ENCODE measurements around the gene POLN. TPM values are rescaled to one million over a fixed set of nuclear protein-coding genes. Genes with fewer than 3 reads are reported as not detected.

The POLN gene
- total and polyA plus RNA-seq, 11 donors, result 0.38 to 4.5 (median 1.9) TPM

DNA sequence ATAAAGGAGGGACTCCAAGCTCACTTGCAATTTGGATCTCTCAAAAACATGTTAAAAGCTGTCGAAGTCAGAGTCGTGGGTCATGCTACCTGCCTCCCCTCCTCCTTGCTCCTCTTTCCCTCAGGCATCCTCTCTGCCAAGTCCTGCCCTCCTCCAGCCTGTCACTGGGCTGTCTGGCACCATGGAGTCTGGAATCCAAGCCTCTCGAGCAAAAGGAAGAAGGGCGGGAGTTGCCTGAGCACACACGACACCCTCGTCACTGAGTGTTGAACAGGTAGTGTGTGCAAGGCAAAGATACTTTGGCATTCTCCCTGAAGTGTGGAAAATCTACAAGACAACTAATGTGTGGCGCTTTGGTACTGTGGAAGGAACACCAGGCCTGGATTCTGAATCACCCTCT lies 62.2 kb downstream of the POLN start:
- DNase-seq (no peak), ATAC-seq (no peak)
- Histone ChIP-seq H3K27me3 (no peaks in the 10 kb centered on the region), H3K4me1 (no peaks in the 10 kb centered on the region), H3K9me3 (peaks cover 0 to 17% (median 0%) of the 10 kb centered on the region in 12 donors), H3K4me3 (no peak overlapping the region), H3K27ac (no peak overlapping the region), H3K36me3 (no peaks in the 10 kb centered on the region)
- WGBS, 4 donors, result 79 to 83% (median 82%) methylated on average over 7 of the region's 7 CpGs
- intact Hi-C loops (cut with DNase I), result no loop called here
- no peak for TF ChIP-seq POLR2A (IDR thresholded peaks at IDR 0.05)
- TF ChIP-seq, protein P1, sequence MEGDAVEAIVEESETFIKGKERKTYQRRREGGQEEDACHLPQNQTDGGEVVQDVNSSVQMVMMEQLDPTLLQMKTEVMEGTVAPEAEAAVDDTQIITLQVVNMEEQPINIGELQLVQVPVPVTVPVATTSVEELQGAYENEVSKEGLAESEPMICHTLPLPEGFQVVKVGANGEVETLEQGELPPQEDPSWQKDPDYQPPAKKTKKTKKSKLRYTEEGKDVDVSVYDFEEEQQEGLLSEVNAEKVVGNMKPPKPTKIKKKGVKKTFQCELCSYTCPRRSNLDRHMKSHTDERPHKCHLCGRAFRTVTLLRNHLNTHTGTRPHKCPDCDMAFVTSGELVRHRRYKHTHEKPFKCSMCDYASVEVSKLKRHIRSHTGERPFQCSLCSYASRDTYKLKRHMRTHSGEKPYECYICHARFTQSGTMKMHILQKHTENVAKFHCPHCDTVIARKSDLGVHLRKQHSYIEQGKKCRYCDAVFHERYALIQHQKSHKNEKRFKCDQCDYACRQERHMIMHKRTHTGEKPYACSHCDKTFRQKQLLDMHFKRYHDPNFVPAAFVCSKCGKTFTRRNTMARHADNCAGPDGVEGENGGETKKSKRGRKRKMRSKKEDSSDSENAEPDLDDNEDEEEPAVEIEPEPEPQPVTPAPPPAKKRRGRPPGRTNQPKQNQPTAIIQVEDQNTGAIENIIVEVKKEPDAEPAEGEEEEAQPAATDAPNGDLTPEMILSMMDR (IDR thresholded peaks at IDR 0.05), result no peak

DNA sequence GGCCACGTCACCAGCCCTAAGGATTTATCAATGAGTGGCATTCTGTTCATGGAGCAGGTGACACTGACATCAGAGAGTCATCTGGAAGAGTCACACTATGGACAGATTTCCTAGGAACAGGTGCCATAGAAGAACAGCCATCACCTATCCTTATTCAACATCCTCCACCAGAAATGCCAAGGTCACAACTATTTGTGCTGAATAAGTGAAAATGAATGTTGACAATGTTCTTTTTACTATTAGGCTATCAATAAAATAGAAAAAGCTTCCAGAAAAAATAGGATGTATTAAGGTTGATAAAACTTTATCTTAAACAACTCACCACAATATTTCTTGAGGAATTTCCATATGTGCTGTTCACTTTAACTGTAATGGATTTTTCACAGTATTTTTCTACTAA lies 62.9 kb downstream of the POLN start:
- WGBS, 4 donors, result 93 to 100% (median 97%) methylated on average over 1 of the region's 1 CpG
- intact Hi-C loops (cut with DNase I), result no loop called here
- Histone ChIP-seq H3K4me3 (no peak overlapping the region), H3K4me1 (no peaks in the 10 kb centered on the region), H3K9me3 (peaks cover 0 to 17% (median 0%) of the 10 kb centered on the region in 12 donors), H3K36me3 (no peaks in the 10 kb centered on the region), H3K27ac (no peak overlapping the region), H3K27me3 (no peaks in the 10 kb centered on the region)
- TF ChIP-seq POLR2A (IDR thresholded peaks at IDR 0.05), result no peak
- TF ChIP-seq, protein P1 (IDR thresholded peaks at IDR 0.05), result no peak
- ATAC-seq (no peak), DNase-seq (no peak)

DNA sequence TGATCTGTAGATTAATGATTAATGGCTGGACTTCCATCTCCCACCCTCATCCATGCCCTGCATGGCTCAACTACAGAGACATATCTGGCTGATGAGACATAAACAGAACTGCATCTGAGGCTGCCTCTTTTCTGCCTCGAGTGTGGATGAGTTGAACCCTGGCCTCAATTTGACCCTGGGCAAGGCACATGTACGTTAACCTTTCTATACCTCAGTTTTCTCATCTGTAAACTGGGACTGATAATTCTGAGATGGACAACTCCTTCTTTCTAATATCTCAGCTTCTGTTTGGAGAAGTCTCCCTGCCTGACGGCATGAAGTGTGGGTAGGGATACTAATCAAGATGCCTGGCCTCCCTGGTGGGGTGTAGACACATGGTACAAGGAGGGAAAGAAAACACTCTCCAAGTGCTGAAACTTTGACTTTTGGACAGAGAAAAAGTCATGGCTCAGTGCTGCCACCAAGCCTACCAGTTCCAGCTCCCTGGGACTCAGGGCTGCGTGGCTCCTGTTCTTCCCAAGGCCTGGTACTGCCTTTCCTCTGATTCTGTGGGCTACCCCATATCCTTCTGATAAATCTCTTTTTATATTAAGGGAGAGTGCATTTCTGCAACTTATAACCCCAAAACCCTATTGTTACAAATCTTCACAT lies 64.4 kb downstream of the POLN start:
- Histone ChIP-seq H3K27me3 (no peaks in the 10 kb centered on the region), H3K27ac (no peak overlapping the region), H3K4me1 (peaks cover 0 to 5% (median 0%) of the 10 kb centered on the region in 12 donors), H3K4me3 (no peak overlapping the region), H3K9me3 (peaks cover 0 to 8% (median 0%) of the 10 kb centered on the region in 12 donors), H3K36me3 (no peaks in the 10 kb centered on the region)
- 87 to 99% (median 93%) methylated on average over 4 of the region's 4 CpGs for WGBS, 4 donors
- intact Hi-C loops (cut with DNase I), result no loop called here
- no peak for DNase-seq
- no peak for ATAC-seq
- no peak for TF ChIP-seq POLR2A (IDR thresholded peaks at IDR 0.05)
- TF ChIP-seq, protein P1 (IDR thresholded peaks at IDR 0.05), result no peak

DNA sequence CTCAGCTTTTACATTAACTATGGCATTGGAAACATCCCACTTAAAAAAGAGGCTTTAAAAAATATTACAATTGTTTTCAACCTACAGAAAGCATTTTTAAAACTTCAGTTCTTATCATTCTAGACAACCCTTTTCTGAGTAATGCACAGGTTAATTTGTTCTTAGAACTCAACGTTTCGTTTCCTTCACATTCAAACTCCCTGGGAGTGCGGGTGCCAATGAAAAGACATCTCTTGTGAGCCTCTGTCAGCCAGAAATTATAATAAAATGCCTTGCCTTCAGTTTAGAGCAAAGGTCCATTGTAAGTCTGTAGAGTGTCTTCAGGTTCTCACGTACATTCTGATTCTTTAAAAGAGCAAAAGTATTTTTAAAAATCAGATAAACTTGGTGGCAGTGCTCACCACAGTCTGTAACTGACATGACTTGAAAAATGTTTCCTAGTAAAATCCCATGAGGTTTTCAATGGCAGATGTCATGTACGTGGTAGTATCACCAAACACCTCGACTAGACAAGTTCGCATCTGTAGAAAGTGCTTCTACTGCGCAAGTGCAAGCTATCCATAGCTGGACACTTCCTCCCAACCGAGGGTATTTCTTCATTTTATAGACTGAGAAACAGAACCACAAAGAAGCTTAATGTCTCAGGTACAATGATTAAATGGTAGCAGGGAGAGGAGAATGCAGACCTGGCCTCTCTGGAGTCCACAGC lies 65.8 kb downstream of the POLN start:
- no peak for ATAC-seq
- intact Hi-C loops (cut with DNase I), result no loop called here
- H3K4me3 ChIP-seq, result no peak overlapping the region
- no peaks in the 10 kb centered on the region for H3K9me3 ChIP-seq
- WGBS, 4 donors, result 86 to 90% (median 89%) methylated on average over 9 of the region's 9 CpGs
- H3K4me1 ChIP-seq, result peaks cover 0 to 10% (median 0%) of the 10 kb centered on the region in 12 donors
- no peak for DNase-seq
- no peaks in the 10 kb centered on the region for H3K36me3 ChIP-seq
- no peaks in the 10 kb centered on the region for H3K27me3 ChIP-seq
- no peak overlapping the region for H3K27ac ChIP-seq
- no peak for TF ChIP-seq POLR2A (IDR thresholded peaks at IDR 0.05)
